Uterus (tissue), 4 donors: Measurements from ENCODE around the gene SRGAP1. TPM values are rescaled to one million over a fixed set of nuclear protein-coding genes. Genes with fewer than 3 reads are reported as not detected.

Experiments used
- DNase-seq, 2 donors: peaks; one replicate each; pipeline ENCODE4 v3.0.0-alpha.2; 2019 to 2020
- H3K27ac ChIP-seq, 2 donors: fragments of 200-600 bp; sonication (generic); 1 replicate in 1 of 2; 2 replicates in 1 of 2; pipeline ENCODE4 v1.5.1; 2016 to 2018
- H3K27me3 ChIP-seq, 2 donors: fragments of 200-600 bp; sonication (generic); one replicate each; pipeline ENCODE4 v1.5.1; 2018 to 2019; ENCODE audit warnings: control low read depth in 1 of 2
- H3K36me3 ChIP-seq, 2 donors: fragments of 200-600 bp; sonication (generic); one replicate each; pipeline ENCODE4 v1.5.1; 2019; ENCODE audit warnings: control low read depth in 1 of 2
- H3K4me1 ChIP-seq, 2 donors: fragments of 200-600 bp; sonication (generic); one replicate each; pipeline ENCODE4 v1.5.1; 2018 to 2019; ENCODE audit warnings: control low read depth in 1 of 2
- H3K4me3 ChIP-seq, 2 donors: fragments of 200-600 bp; sonication (generic); 1 replicate in 1 of 2; 2 replicates in 1 of 2; pipeline ENCODE4 v1.5.1; 2018 to 2019; ENCODE audit warnings: mild to moderate bottlenecking in 1 of 2
- H3K9me3 ChIP-seq, 2 donors: fragments of 200-600 bp; sonication (generic); one replicate each; pipeline ENCODE4 v1.5.1; 2019; ENCODE audit warnings: control low read depth in 1 of 2
- POLR2A ChIP-seq, 2 donors: fragments of 450-650 bp; IDR thresholded peaks; one replicate each; pipeline ENCODE4 v1.6.1; 2016; ENCODE audit warnings: antibody characterized with exemption in 2 of 2, mild to moderate bottlenecking in 1 of 2, moderate library complexity in 1 of 2
- intact Hi-C: fragments of 100-400 bp; cut with DNase I; formaldehyde crosslinking; loops from one replicate; pipeline ENCODE4 v1.15.1; 2023; ENCODE audit warnings: low total_unique reads
- total RNA-seq, 4 donors: library from RNA; depleted of rRNA in 3 of 4; stranded (reverse); fragments of >200 nt in 3 of 4; gene quantifications; one replicate each; pipeline versions ENCODE4 v1.1.0 to v1.2.4, GENCODE V29; 2014 to 2023
- TF ChIP-seq, protein P1 (sequence below), 4 experiments: fragments of 200-600 bp in 2 of 4; fragments of 450-650 bp in 2 of 4; sonication (generic) in 2 of 4; IDR thresholded peaks; one replicate each; pipeline ENCODE4 v1.5.1; 2016 to 2019; ENCODE audit warnings: antibody characterized with exemption in 4 of 4, mild to moderate bottlenecking in 2 of 4, moderate library complexity in 1 of 4
- donor health status: DM: yes; HTN: yes; CAD: no.

The SRGAP1 gene
- total RNA-seq, 4 donors from 2014 or later, result 10.0 to 23.0 (median 14.8) TPM

DNA sequence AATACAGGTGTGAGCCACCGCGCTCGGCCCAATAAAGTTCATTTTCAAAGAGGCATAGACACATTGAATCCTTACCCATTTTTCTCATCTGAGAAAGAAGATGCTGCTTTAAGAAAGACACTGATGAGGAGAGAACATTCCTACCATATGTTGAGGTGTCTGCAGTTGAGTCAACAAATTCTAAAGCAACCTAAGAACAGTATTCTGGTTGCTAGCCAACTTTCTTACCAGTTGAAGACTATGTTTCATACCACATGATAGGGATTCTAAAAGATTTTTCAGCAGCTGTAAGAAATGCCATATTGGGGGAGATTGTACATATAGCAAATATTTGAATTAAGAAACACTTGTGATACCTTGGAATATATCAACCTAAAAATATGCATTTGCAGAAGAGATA, 160.1 kb downstream of the SRGAP1 start:
- no peaks in the 10 kb centered on the region for H3K9me3 ChIP-seq
- no peak for DNase-seq
- TF ChIP-seq, protein P1, sequence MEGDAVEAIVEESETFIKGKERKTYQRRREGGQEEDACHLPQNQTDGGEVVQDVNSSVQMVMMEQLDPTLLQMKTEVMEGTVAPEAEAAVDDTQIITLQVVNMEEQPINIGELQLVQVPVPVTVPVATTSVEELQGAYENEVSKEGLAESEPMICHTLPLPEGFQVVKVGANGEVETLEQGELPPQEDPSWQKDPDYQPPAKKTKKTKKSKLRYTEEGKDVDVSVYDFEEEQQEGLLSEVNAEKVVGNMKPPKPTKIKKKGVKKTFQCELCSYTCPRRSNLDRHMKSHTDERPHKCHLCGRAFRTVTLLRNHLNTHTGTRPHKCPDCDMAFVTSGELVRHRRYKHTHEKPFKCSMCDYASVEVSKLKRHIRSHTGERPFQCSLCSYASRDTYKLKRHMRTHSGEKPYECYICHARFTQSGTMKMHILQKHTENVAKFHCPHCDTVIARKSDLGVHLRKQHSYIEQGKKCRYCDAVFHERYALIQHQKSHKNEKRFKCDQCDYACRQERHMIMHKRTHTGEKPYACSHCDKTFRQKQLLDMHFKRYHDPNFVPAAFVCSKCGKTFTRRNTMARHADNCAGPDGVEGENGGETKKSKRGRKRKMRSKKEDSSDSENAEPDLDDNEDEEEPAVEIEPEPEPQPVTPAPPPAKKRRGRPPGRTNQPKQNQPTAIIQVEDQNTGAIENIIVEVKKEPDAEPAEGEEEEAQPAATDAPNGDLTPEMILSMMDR (IDR thresholded peaks at IDR 0.05), result no peak
- TF ChIP-seq POLR2A (IDR thresholded peaks at IDR 0.05), result no peak
- H3K27me3 ChIP-seq, result no peaks in the 10 kb centered on the region
- no peak overlapping the region for H3K27ac ChIP-seq
- no peaks in the 10 kb centered on the region for H3K4me1 ChIP-seq
- no peak overlapping the region for H3K4me3 ChIP-seq
- H3K36me3 ChIP-seq, result no peaks in the 10 kb centered on the region
- intact Hi-C loops, result no loop called here

DNA sequence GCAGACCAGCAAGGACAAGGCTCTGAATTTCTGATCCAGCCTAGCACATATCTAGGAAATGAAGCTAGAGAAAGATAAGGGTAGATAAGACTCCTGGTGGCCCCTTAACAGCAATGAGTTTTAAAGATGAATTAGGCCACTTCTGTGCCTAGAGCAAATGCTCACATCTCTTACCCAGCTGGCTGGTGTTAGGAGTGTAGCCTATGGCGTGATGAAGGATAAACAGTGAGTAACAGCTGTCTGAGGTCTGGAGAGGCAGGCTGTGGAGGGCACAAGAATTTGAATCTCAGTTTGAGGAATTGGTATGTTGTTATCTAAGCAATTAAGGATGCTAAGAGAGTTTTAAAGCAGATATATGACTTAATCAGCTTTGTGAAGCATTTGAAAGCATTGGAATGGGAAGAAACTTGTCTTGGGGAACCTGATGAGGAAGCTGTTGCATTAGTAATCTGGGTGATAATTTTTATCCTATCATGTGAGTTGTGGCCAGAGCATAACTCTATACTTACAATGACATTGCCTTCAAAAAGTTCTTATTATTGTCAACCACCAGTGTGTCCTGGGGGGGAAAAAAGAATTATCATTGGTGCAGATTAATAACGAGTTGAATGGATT, 161.8 kb downstream of the SRGAP1 start:
- Histone ChIP-seq H3K27ac (no peak overlapping the region), H3K36me3 (no peaks in the 10 kb centered on the region), H3K4me1 (no peaks in the 10 kb centered on the region), H3K4me3 (no peak overlapping the region), H3K9me3 (no peaks in the 10 kb centered on the region), H3K27me3 (no peaks in the 10 kb centered on the region)
- intact Hi-C loops, result no loop called here
- TF ChIP-seq POLR2A (IDR thresholded peaks at IDR 0.05), result no peak
- TF ChIP-seq, protein P1 (IDR thresholded peaks at IDR 0.05), result no peak
- DNase-seq, result no peak

DNA sequence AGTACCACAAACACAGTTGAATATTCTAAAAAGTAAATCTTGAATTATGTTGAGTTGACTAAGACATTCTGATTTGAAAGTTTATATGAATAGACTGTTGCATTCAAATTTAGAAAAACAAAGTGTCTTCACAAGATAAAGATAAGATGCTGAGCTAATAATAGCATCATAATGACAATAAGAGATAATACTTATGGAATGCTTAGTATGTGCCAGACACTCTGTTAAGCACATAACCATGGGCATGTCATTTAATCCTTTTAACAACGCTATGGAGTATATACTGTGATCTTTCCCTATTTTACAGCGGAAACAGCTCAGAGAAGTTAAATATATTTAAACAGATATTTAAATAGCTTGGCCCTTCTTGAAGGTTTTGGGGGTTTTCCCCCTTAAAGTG, 163.4 kb downstream of the SRGAP1 start:
- no peaks in the 10 kb centered on the region for H3K36me3 ChIP-seq
- H3K27ac ChIP-seq, result no peak overlapping the region
- TF ChIP-seq POLR2A (IDR thresholded peaks at IDR 0.05), result no peak
- TF ChIP-seq, protein P1 (IDR thresholded peaks at IDR 0.05), result no peak
- no peak for DNase-seq
- intact Hi-C loops, result no loop called here
- H3K4me1 ChIP-seq, result no peaks in the 10 kb centered on the region
- H3K27me3 ChIP-seq, result no peaks in the 10 kb centered on the region
- no peaks in the 10 kb centered on the region for H3K9me3 ChIP-seq
- H3K4me3 ChIP-seq, result no peak overlapping the region

DNA sequence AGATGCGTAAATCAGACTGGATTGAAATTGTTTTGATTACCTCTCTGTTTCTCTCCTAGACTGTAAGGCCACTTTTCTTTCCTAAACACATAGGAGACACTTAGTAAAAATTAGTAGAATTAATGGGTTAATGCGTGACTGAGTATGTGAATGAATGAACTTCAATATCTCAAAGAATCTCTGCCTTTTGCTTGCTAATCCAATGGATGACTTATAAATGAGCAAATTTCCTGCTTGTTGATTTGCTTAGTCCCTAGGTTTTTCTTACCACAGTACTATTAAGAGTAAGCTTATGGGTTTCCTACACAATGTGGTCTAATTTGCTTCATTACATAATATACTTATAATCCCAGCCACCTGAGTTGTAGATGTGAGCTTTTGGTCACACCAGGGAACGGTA, 164.1 kb downstream of the SRGAP1 start:
- no peaks in the 10 kb centered on the region for H3K27me3 ChIP-seq
- H3K4me1 ChIP-seq, result no peaks in the 10 kb centered on the region
- H3K4me3 ChIP-seq, result no peak overlapping the region
- intact Hi-C loops, result no loop called here
- H3K9me3 ChIP-seq, result no peaks in the 10 kb centered on the region
- TF ChIP-seq POLR2A (IDR thresholded peaks at IDR 0.05), result no peak
- TF ChIP-seq, protein P1 (IDR thresholded peaks at IDR 0.05), result no peak
- no peaks in the 10 kb centered on the region for H3K36me3 ChIP-seq
- no peak for DNase-seq
- H3K27ac ChIP-seq, result no peak overlapping the region

DNA sequence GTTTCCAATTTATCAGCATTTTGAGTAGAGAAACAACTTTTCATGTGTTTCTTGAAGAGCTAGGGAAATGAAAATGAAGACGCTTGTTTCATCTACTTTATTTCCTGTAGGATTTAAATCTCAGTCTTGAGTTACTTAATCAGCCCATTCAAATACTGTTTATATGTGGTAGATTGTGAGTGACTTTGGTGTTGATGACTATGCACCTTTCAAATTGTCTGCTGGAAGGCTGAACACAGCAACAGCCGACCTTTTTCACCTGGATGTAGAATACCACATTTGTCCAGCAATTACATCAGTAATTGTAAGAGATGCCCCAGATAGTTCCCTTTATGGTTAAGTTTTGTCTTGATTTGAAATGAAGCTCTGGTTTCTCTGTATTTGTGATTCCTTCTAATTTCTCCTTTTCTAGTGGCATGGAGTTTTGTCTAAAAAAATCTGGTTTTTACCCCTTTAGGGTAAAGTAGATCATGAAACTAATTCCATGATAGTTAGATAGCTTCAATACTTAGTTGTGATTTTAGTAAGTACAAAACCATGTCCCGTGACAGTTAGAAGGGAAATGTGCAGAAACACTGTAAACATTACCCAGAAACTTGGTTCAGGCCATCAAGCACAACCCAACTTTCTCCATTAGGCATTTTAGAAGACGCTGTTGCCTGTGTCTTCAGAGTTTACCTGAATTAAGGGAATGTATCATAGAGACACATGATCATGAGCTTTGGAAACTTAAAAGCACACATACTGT, 165.0 kb downstream of the SRGAP1 start:
- no peak for DNase-seq
- no peaks in the 10 kb centered on the region for H3K4me1 ChIP-seq
- no peaks in the 10 kb centered on the region for H3K36me3 ChIP-seq
- TF ChIP-seq, protein P1 (IDR thresholded peaks at IDR 0.05), result no peak
- no peak for TF ChIP-seq POLR2A (IDR thresholded peaks at IDR 0.05)
- no peaks in the 10 kb centered on the region for H3K9me3 ChIP-seq
- no peak overlapping the region for H3K4me3 ChIP-seq
- H3K27ac ChIP-seq, result no peak overlapping the region
- no peaks in the 10 kb centered on the region for H3K27me3 ChIP-seq
- intact Hi-C loops, result no loop called here
